HG03103 (cell line): ENCODE measurements around the gene ZCCHC7.
"Not testable (repeated sequence)": the region's sequence is repeated elsewhere in the genome, so short reads cannot be mapped to it uniquely, and the experiment has no call there.

Source experiments
- ATAC-seq: cut with Tn5 transposase; IDR thresholded peaks from one replicate; pipeline ENCODE4 v1.9.1; 2021; ENCODE audit warnings: low read depth; ENCODE audit not compliant: unreplicated experiment

Gene ZCCHC7

GRCh38 chr9:37290366-37290939, 170.1 kb downstream of the ZCCHC7 start:
- no peak for ATAC-seq

- ATAC-seq, result no peak
Measured at GRCh38 chr9:37290940-37291485, 170.6 kb downstream of the ZCCHC7 start.

DNA sequence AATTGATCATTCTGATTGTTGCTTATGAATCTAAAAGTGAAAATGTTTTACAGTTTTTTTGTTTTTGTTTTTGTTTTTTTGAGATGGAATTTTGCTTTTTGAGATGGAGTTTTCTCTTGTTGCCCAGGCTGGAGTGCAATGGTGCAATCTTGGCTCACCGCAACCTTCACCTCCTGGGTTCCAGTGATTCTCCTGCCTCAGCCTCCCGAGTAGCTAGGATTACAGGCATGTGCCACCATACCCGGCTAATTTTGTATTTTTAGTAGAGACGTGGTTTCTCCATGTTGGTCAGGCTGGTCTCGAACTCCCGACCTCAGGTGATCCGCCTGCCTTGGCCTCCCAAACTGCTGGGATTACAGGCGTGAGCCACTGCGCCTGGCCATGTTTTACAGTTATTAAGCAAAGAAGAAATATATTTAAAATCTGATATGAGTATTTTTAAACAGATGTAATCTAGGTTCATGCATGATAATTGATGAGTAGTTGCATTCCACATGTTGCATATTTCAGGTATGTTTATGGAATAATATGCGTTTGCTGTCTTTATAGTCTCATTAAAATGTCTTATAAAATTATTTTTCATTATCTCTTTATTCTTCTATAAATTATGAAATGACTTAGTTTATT, 171.4 kb downstream of the ZCCHC7 start:
- not testable (repeated sequence) for ATAC-seq

DNA sequence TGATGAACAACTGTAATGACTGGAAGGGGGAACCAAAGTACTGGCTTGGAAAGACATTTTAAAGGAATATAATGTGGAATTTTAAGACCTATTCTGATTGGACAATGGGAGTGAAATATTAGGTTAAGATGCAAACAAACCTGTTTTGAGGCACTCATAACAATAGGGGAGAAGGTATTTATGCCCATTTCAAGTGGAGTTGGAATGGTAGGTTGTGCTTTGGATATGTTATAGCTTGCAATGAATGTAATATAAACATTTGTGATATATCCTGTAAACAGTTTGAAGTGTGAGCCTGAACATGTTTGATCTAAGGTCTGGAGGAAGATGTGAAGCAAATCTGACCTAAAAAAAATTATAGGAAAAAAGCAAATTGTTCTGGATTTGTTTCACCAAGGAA, 172.5 kb downstream of the ZCCHC7 start:
- ATAC-seq, result no peak

DNA sequence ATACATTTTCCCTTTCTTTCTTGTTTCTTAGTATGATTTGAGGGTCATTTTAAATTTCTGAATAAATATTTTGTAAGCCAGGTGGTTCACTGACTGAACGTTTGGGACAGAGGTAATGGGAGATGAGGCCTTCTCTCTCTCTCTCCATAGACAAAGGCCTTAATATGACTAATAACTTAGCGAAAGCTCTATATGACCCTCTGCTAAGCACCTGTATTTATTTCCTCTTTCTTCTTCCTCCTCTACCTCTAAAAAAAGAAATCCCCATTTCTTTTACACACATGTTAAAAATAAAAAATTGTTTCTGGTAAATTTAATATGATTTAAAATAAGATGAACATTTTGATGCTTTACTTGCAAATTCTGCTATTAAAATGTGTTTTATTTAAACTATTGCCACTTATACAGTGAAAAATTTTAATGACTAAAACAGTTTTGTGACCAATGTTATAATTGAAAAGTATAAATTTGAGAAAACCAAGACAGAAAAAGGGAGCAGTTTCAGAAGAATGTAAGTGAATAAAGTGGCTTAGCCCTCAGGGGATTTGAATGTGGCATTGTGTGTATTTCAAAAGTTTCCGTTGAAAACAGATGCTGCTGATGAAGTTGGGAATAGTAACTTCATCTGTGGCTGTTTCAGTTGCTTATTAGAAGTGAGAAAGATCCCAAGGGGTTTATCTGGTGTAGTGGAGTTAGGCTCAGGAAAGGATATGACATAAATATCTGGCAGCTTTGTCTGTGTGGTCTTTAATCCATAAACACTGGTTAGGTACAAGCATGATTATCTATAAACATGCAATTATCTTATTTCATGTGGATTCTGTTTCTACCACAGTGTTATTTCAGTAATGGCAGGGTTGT, 173.5 kb downstream of the ZCCHC7 start:
- ATAC-seq, result peak; percentile 57

DNA sequence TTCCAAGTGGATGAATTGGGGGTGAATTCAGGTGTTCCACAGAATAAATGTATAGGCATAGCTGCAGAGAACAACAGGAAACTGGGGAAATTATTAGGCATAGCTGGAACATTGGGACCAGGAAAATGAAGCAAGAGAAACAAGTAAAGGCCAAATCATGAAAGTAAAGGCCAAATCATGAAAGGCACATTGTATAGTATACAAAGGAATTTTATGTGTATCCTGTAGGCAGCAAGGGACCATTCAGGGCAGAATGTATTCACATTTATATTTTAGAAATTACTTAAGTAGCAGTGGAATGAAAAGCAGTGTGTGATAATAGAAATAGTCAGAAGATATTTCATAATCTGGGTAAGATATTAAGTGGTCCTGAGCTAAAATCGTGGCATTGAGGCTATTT, 174.8 kb downstream of the ZCCHC7 start:
- ATAC-seq, result no peak

GRCh38 chr9:37295796-37296195, 175.4 kb downstream of the ZCCHC7 start:
- no peak for ATAC-seq

- ATAC-seq, result no peak
Measured at GRCh38 chr9:37297592-37297991, 177.2 kb downstream of the ZCCHC7 start.

DNA sequence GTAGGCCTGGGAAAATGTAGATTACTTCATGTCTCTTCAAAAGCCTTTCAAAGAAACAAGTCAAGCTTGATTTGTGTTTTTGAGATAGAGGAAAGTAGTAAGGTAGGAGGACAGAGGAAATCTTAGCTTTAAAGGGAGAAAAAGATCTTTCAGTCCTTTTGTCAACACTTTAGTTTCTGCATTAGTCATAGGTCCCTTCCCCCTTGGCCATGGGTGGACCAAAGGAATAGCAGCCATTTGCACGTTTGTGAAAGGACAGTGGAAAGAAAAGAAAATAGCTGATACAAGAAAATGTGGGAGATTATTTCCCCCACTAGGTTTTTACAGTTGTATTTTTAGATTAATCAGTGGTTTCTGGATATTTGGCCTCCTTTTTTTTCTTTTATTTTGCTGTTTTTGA, 180.2 kb downstream of the ZCCHC7 start:
- no peak for ATAC-seq

DNA sequence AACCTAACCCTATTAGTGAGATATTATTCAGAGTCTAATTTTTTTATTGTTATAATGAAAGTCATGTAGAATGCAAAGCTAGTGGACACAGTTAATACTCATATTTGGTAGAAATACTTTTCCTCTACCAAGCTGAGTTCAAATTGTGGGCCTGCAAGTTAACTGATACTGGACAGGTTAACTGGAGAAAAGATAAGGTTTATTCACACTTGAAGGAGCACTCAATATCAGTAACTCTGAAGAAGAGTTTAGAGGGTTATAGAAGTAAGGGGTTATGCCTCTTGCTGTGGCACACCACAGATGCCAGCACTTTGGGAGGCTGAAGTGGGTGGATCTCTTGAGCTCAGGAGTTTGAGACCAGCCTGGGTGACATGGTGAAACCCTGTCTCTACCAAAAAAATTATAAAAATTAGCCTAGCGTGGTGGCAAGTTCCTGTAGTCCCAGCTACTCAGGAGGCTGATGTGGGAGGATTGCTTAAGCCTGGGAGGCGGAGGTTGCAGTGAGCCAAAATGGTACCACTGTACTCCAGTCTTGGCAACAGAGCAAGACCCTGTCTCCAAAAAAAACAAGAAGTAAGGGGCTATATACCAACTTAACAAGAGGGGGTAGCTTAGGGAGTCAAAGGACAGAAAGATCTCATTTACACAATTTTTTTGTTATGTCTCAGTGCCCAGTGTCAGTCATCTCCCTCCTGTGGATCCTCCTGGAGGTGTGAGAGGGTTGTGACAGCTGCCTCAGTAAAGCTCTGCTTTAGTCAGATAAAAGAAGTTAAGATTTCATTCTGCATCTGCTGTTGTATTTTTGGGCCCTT, 180.9 kb downstream of the ZCCHC7 start:
- no peak for ATAC-seq

DNA sequence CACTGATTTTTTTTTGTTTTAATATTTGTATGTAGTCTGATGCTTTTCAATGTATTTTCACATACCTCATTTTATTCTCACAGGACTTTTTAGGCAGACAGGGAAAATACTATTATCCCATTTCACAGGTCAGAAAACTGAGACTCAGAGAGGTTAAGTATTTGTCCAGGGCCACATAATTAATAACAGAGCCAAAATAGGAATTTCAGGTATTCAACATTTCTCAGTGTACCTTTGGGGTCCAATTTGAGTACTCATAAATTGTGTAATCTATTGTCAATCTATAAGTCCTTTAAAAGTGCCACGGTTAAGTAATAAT, 181.4 kb downstream of the ZCCHC7 start:
- ATAC-seq, result no peak

DNA sequence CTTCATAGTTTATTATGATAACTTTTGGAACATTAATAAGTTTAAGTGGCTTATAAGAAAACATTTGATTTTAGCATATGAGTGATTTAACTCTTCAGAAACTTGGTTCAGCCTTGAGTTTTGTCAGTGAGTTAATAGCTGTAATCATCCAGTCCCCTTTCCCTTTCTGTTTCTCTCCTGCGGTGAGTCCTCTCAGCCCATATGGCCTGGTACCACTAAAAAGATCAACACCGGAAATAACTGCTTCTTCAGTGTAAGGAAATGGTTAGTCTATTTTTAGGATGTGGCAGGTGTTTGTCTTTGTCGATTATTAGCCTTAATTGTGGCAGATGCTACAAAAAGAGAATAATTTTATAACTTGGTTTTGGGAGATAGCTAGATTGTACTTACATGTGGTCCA, 181.9 kb downstream of the ZCCHC7 start:
- ATAC-seq, result peak; percentile 87

GRCh38 chr9:37303272-37303671, 182.9 kb downstream of the ZCCHC7 start:
- not testable (repeated sequence) for ATAC-seq

DNA sequence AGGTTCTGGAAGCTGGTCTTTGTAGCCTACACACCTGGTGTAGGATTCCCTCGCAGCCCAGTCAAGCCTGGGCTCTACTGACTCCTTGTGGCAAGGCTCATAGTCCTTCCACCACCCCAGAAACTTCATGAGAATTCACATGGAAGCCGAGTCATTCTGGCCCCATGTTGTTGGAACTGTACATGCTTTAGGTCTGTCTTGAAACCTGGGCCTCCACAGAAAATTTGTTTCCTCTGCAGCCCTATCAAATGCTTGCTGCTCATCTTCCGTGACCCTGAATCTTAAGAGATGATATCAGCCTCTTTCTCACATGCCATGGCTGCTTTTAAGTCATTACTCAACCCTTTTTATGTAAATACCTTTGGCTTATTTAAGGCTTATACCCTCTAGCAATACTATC, 188.8 kb downstream of the ZCCHC7 start:
- no peak for ATAC-seq

DNA sequence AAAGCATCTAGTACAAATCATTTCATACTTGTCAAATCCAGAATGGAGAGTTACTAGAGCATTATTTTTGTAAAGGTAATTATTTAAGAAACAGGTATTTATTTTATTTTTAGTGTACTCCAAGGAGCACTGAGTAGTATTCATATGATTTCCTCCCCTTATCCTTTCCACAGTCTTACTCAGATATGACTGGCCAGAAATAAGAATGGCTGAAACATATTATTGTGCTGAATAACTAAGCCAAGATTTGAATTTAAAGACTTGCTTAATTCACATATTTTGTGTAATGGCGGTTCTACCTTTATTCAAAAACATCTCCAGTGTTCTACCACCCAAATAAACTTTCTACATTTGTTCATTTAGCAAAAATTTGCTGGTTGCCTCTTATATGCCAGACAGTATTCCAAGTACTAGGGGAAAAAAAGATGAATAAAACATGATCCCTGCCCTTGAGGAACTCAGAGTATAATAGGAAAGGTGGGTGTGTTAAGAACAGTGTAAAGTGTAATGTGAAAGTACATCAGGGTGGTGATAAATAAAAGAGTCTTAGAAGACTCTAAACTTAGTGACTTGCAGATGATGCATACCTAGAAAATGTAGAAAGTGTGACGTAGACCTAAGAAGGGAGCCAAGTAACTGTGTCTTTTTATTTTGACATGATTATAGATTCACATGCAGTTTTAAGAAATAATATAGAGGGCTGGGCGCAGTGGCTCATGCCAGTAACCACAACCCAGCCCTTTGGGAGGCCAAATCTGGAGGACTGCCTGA, 191.7 kb downstream of the ZCCHC7 start:
- no peak for ATAC-seq

GRCh38 chr9:37324261-37324683, 203.9 kb downstream of the ZCCHC7 start:
- peak; percentile 56 for ATAC-seq

GRCh38 chr9:37324691-37325490, 204.5 kb downstream of the ZCCHC7 start:
- peak; percentile 46 for ATAC-seq

DNA sequence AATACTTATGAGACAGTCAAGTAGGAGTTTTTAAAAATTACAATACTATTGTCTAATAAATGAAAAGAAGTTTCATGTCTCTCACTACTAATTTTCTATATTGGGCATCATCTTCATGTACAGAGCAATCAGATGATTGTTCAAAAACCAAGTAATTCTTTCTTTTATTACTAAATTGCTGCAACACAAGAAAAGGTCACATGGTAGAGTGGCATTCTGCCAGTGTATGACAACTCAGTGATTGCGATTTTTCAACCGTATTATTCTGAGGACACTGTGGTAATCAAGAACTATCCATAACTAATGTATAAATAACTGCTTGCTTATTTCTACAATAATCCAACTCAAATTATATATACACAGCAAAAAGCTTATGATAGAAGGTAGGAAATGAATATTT, 205.4 kb downstream of the ZCCHC7 start:
- ATAC-seq, result no peak

- no peak for ATAC-seq
Measured at GRCh38 chr9:37327553-37327952, 207.2 kb downstream of the ZCCHC7 start.
